SK-N-SH (cell line): ENCODE data around the gene GDF9. TPM values are rescaled to one million over a fixed set of nuclear protein-coding genes. Genes with fewer than 3 reads are reported as not detected.

Source experiments
- CTCF ChIA-PET: fragments of 300-600, 350-600 bp; formaldehyde crosslinking; extraction: SDS; loops from one replicate; lab custom pipeline; 2021; lab: Yijun Ruan, JAX
- POLR2A ChIA-PET: fragments of 350-600 bp; sonication (Branson Sonifier 250); formaldehyde crosslinking; extraction: SDS; loops from one replicate; lab custom pipeline; 2020; ENCODE audit warnings: antibody characterized with exemption, inconsistent platforms; lab: Yijun Ruan, JAX
- DNase-seq: peaks from one replicate; pipeline ENCODE4 v3.0.0; 2012
- H2AFZ ChIP-seq: fragments of 200-600 bp; sonication (generic); 2 replicates; pipeline ENCODE4 v1.8.1; 2016; ENCODE audit warnings: antibody characterized with exemption, mild to moderate bottlenecking, low read depth
- H3F3A ChIP-seq: fragments of 200-600 bp; sonication (generic); replicated peaks from 2 replicates; pipeline ENCODE3; 2016; ENCODE audit warnings: antibody characterized with exemption, mild to moderate bottlenecking; ENCODE audit not compliant: insufficient read depth
- H3K27ac ChIP-seq, 2 experiments: fragments of 200-500 bp in 1 of 2; fragments of 200-600 bp in 1 of 2; sonication (Bioruptor generic) in 1 of 2; sonication (generic), shearing (Covaris generic) in 1 of 2; 2 replicates each; pipeline versions ENCODE4 v1.5.1 to v1.6.1; 2014 to 2016; ENCODE audit warnings: low read depth in 2 of 2, inconsistent platforms in 1 of 2, low read length in 1 of 2, mild to moderate bottlenecking in 1 of 2, mixed read lengths in 1 of 2
- H3K27me3 ChIP-seq: fragments of 200-600 bp; sonication (generic), shearing (Covaris generic); 2 replicates; pipeline ENCODE4 v1.6.1; 2016; ENCODE audit warnings: mixed run types; ENCODE audit not compliant: insufficient read depth
- H3K36me3 ChIP-seq, 2 experiments: fragments of 200-500 bp in 1 of 2; fragments of 200-600 bp in 1 of 2; sonication (Bioruptor generic) in 1 of 2; sonication (generic) in 1 of 2; replicated peaks in 1 of 2; 2 replicates each; pipeline versions ENCODE3 to v1.5.1; 2014 to 2016; ENCODE audit warnings: low read length in 1 of 2, mild to moderate bottlenecking in 1 of 2; ENCODE audit not compliant: insufficient read depth in 2 of 2, control insufficient read depth in 1 of 2
- H3K4me1 ChIP-seq, 2 experiments: fragments of 200-500 bp in 1 of 2; fragments of 200-600 bp in 1 of 2; sonication (Bioruptor generic) in 1 of 2; sonication (generic), shearing (Covaris generic) in 1 of 2; 2 replicates each; pipeline versions ENCODE4 v1.5.1 to v1.6.1; 2014 to 2016; ENCODE audit warnings: low read depth in 1 of 2, low read length in 1 of 2, mixed run types in 1 of 2; ENCODE audit not compliant: insufficient read depth in 2 of 2, control insufficient read depth in 1 of 2
- H3K4me2 ChIP-seq: fragments of 200-600 bp; sonication (generic), shearing (Covaris generic); 2 replicates; pipeline ENCODE4 v1.6.1; 2017; ENCODE audit warnings: mixed run types
- H3K4me3 ChIP-seq, 2 experiments: fragments of 200-500 bp in 1 of 2; fragments of 200-600 bp in 1 of 2; sonication (Bioruptor generic) in 1 of 2; sonication (generic), shearing (Covaris generic) in 1 of 2; 2 replicates each; pipeline versions ENCODE4 v1.5.1 to v1.8.1; 2014 to 2016; ENCODE audit warnings: low read depth in 2 of 2, inconsistent platforms in 1 of 2, low read length in 1 of 2, mild to moderate bottlenecking in 1 of 2, mixed read lengths in 1 of 2, moderate library complexity in 1 of 2
- H3K79me2 ChIP-seq: fragments of 200-600 bp; sonication (generic); 2 replicates; pipeline ENCODE4 v1.8.1; 2017; ENCODE audit warnings: mild to moderate bottlenecking; ENCODE audit not compliant: insufficient read depth
- H3K9ac ChIP-seq: fragments of 200-600 bp; sonication (generic); 2 replicates; pipeline ENCODE4 v1.6.1; 2017; ENCODE audit warnings: mixed run types
- H3K9me2 ChIP-seq: fragments of 200-600 bp; sonication (generic); 2 replicates; pipeline ENCODE4 v1.6.1; 2017; ENCODE audit warnings: mixed run types
- H3K9me3 ChIP-seq: fragments of 200-600 bp; sonication (generic); 2 replicates; pipeline ENCODE4 v1.6.1; 2017; ENCODE audit warnings: mixed run types, mild to moderate bottlenecking, moderate library complexity
- H4K20me1 ChIP-seq: fragments of 200-600 bp; sonication (generic); 2 replicates; pipeline ENCODE4 v1.6.1; 2017; ENCODE audit warnings: mild to moderate bottlenecking, mixed run types; ENCODE audit not compliant: insufficient read depth
- EP300 ChIP-seq, 2 experiments: IDR thresholded peaks; 2 replicates each; pipeline versions ENCODE4 v1.4.0 to v1.6.1; 2012; ENCODE audit warnings: borderline replicate concordance in 1 of 2, low read depth in 1 of 2, low read length in 1 of 2
- FOSL2 ChIP-seq: IDR thresholded peaks from 2 replicates; pipeline ENCODE4 v1.4.0; 2012; ENCODE audit warnings: low read depth, mild to moderate bottlenecking, moderate library complexity, borderline replicate concordance
- FOXM1 ChIP-seq: IDR thresholded peaks from 2 replicates; pipeline ENCODE4 v1.4.0; 2012; ENCODE audit warnings: low read depth, mild to moderate bottlenecking
- GATA2 ChIP-seq: sonication (generic); formaldehyde crosslinking; IDR thresholded peaks from 2 replicates; pipeline ENCODE4 v1.5.0; 2020; ENCODE audit warnings: mild to moderate bottlenecking, missing genetic modification reagents
- NRF1 ChIP-seq: IDR thresholded peaks from 2 replicates; pipeline ENCODE4 v1.6.1; 2012; ENCODE audit warnings: low read depth, mild to moderate bottlenecking, low read length
- RAD21 ChIP-seq: IDR thresholded peaks from 2 replicates; pipeline ENCODE4 v1.6.1; 2012; ENCODE audit warnings: mild to moderate bottlenecking, low read length
- RCOR1 ChIP-seq: fragments of 150-350 bp; IDR thresholded peaks from 2 replicates; pipeline ENCODE4 v1.6.1; 2017; ENCODE audit warnings: antibody characterized with exemption, low read length
- SIN3A ChIP-seq: IDR thresholded peaks from 2 replicates; pipeline ENCODE4 v1.6.1; 2012; ENCODE audit warnings: low read depth, mild to moderate bottlenecking, low read length, moderate library complexity, borderline replicate concordance
- SMC3 ChIP-seq: IDR thresholded peaks from 2 replicates; pipeline ENCODE4 v1.6.1; 2012; ENCODE audit warnings: low read depth, low read length, improper control_type of control experiment
- TEAD4 ChIP-seq: IDR thresholded peaks from 2 replicates; pipeline ENCODE4 v1.4.0; 2012; ENCODE audit warnings: mild to moderate bottlenecking, borderline replicate concordance; ENCODE audit not compliant: insufficient read depth
- YY1 ChIP-seq: IDR thresholded peaks from 2 replicates; pipeline ENCODE4 v1.4.0; 2012; ENCODE audit warnings: low read depth, mild to moderate bottlenecking
- WGBS: methylation state at CpG from one replicate; pipeline ENCODE4 v1.1.6; 2017; ENCODE audit warnings: low lambda C conversion rate; 5-methylcytosine and 5-hydroxymethylcytosine counted together
- polyA plus RNA-seq, 3 experiments: library from polyadenylated mRNA; depleted of rRNA; stranded (reverse); fragments of >200 nt; gene quantifications; 2 replicates each; pipeline ENCODE4 v1.2.3, GENCODE V29; 2012
- TF ChIP-seq, protein P1 (sequence below): fragments of 150-350 bp; IDR thresholded peaks from 2 replicates; pipeline ENCODE4 v1.6.1; 2016; ENCODE audit warnings: mild to moderate bottlenecking, low read depth, low read length
- TF ChIP-seq, protein P2 (sequence below): IDR thresholded peaks from 2 replicates; pipeline ENCODE4 v1.6.1; 2012; ENCODE audit warnings: mild to moderate bottlenecking, low read depth, low read length, moderate library complexity
- TF ChIP-seq, protein P3 (sequence below): fragments of 150-350 bp; IDR thresholded peaks from 2 replicates; pipeline ENCODE4 v1.6.1; 2017; ENCODE audit warnings: antibody characterized with exemption, low read length, low read depth, borderline replicate concordance

Gene GDF9
- polyA plus RNA-seq, 1 of the 3 experiments (the other 2 are of a cell fraction), result 0.82 TPM

DNA sequence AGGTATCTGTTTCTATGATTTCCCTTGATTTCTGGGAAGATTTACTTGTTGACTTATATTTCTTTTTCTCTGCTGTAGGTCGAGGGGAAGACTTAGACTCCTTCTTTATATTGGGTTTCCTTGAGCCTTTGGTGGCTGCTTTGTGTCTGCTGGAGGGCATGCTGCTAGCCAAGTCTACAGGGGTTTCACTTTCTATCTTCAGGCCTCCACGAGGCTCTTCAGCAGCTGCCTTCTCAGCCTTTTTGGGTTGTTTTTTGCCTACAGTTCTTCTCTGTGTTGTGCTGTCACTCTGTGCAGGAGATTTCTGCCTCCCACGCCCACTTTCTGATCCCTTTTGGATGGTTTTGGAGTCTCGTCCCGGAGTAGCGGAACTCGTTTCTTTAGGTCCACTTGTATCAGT is 30.4 kb upstream of the GDF9 start:
- WGBS, result 93% methylated on average over 7 of the region's 7 CpGs
- Histone ChIP-seq H3K4me1 (no peaks in the 10 kb centered on the region), H3K9me2 (no peaks in the 10 kb centered on the region), H3K9me3 (no peaks in the 10 kb centered on the region), H3K79me2 (peaks cover 75% of the 10 kb centered on the region), H3K36me3 (peaks cover 82 to 98% of the 10 kb centered on the region in 2 experiments), H3F3A (peaks cover 13% of the 10 kb centered on the region), H3K4me3 (no peak overlapping the region), H3K27me3 (no peaks in the 10 kb centered on the region), H2AFZ (no peak overlapping the region), H3K4me2 (no peak overlapping the region), H3K9ac (no peak overlapping the region), H3K27ac (no peak overlapping the region), H4K20me1 (peaks cover 15% of the 10 kb centered on the region; the same call in 1 of the 2 replicates)
- ChIA-PET POLR2A (no interaction called here), CTCF (interaction anchor here (1.0 to 2.3 kb wide), 2 partner anchors 11 to 13 kb away, joined by 4 to 10 read pairs; no protein-coding TSS in a partner anchor)
- no peak for DNase-seq
- TF ChIP-seq RAD21 (no peak), GATA2 (CRISPR knock-in tag) (no peak), SMC3 (no peak), TEAD4 (no peak), RCOR1 (no peak), EP300 (IDR thresholded peaks at IDR 0.05; ENCODE audit: borderline replicate concordance in 1 of 2, low read depth in 1 of 2, low read length in 1 of 2) (no peak), NRF1 (no peak), YY1 (no peak), FOSL2 (no peak), FOXM1 (no peak), SIN3A (no peak)
- TF ChIP-seq, protein P1, sequence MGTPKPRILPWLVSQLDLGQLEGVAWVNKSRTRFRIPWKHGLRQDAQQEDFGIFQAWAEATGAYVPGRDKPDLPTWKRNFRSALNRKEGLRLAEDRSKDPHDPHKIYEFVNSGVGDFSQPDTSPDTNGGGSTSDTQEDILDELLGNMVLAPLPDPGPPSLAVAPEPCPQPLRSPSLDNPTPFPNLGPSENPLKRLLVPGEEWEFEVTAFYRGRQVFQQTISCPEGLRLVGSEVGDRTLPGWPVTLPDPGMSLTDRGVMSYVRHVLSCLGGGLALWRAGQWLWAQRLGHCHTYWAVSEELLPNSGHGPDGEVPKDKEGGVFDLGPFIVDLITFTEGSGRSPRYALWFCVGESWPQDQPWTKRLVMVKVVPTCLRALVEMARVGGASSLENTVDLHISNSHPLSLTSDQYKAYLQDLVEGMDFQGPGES, result no peak
- TF ChIP-seq, protein P2, sequence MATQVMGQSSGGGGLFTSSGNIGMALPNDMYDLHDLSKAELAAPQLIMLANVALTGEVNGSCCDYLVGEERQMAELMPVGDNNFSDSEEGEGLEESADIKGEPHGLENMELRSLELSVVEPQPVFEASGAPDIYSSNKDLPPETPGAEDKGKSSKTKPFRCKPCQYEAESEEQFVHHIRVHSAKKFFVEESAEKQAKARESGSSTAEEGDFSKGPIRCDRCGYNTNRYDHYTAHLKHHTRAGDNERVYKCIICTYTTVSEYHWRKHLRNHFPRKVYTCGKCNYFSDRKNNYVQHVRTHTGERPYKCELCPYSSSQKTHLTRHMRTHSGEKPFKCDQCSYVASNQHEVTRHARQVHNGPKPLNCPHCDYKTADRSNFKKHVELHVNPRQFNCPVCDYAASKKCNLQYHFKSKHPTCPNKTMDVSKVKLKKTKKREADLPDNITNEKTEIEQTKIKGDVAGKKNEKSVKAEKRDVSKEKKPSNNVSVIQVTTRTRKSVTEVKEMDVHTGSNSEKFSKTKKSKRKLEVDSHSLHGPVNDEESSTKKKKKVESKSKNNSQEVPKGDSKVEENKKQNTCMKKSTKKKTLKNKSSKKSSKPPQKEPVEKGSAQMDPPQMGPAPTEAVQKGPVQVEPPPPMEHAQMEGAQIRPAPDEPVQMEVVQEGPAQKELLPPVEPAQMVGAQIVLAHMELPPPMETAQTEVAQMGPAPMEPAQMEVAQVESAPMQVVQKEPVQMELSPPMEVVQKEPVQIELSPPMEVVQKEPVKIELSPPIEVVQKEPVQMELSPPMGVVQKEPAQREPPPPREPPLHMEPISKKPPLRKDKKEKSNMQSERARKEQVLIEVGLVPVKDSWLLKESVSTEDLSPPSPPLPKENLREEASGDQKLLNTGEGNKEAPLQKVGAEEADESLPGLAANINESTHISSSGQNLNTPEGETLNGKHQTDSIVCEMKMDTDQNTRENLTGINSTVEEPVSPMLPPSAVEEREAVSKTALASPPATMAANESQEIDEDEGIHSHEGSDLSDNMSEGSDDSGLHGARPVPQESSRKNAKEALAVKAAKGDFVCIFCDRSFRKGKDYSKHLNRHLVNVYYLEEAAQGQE, result no peak
- TF ChIP-seq, protein P3, sequence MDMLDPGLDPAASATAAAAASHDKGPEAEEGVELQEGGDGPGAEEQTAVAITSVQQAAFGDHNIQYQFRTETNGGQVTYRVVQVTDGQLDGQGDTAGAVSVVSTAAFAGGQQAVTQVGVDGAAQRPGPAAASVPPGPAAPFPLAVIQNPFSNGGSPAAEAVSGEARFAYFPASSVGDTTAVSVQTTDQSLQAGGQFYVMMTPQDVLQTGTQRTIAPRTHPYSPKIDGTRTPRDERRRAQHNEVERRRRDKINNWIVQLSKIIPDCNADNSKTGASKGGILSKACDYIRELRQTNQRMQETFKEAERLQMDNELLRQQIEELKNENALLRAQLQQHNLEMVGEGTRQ, result no peak
